SHP77 treated with DMSO at 0.1 percent for 48 hours (cell line): ENCODE measurements around the gene POLR2I.
"Not testable (repeated sequence)": the region's sequence is repeated elsewhere in the genome, so short reads cannot be mapped to it uniquely, and the experiment has no call there.

Experiments used
- DNase-seq: peaks from one replicate; lab custom pipeline; 2025; lab: John Stamatoyannopoulos, UW

POLR2I gene

DNA sequence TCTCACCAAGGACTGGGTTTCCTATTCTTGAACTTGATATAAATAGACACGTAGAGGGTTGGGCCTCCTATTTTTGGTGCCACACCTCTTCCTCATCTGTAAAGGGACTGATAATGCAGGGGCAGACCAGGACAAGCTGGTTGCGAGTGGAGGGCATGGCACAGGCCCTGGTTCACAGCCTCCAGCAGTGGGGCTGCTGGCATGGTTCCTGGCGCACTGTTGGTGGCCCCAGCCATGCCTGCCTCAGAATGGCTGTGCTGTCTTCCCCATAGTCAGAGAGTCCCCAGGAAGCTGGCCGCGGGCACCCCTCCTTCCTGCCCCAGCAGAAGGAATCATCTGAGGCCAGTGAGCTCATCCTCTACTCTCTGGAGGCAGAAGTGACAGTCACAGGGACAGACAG lies 14.2 kb downstream of the POLR2I start:
- no peak for DNase-seq

DNA sequence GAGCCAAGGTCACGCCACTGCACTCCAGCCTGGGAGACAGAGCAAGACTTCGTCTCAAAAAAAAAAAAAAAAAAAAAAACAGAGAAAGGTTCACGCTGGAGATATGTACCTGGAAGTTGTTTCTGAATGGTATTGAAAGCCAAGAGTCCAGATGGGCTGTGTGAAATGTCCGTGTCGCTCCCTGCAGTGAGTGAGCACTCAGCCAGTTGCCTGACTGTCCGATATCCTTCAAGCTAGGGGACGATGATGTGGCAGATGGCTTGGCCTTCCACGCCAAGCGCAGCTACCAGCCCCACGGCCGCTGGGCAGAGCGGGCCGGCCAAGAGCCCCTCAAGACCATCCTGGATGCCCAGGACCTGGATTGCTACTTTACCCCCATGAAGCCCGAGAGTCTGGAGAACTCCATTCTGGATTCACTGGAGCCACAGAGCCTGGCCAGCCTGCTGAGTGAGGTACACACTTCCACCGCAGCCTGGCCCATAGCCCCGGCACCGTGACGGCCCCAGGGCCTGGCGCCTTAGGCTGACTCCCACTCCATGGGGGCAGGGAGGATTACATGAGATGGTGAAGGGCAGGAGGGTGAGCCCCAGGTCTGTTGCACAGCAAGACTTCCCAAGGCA lies 15.4 kb downstream of the POLR2I start:
- DNase-seq, result no peak

- DNase-seq, result no peak
These were observed 17.6 kb downstream of the POLR2I start for GRCh38 chr19:36097036-36097435.

- DNase-seq, result no peak
These were observed 21.0 kb downstream of the POLR2I start for GRCh38 chr19:36093687-36094086.

- DNase-seq, result no peak
These were observed 21.5 kb downstream of the POLR2I start for GRCh38 chr19:36093146-36093662.

- DNase-seq, result no peak
These were observed 22.1 kb downstream of the POLR2I start for GRCh38 chr19:36092566-36092965.

- DNase-seq, result no peak
These were observed 23.6 kb downstream of the POLR2I start for GRCh38 chr19:36090910-36091695.

- no peak for DNase-seq
These were observed 24.8 kb downstream of the POLR2I start for GRCh38 chr19:36089847-36090246.

- no peak for DNase-seq
These were observed 28.3 kb downstream of the POLR2I start for GRCh38 chr19:36086326-36086725.

DNA sequence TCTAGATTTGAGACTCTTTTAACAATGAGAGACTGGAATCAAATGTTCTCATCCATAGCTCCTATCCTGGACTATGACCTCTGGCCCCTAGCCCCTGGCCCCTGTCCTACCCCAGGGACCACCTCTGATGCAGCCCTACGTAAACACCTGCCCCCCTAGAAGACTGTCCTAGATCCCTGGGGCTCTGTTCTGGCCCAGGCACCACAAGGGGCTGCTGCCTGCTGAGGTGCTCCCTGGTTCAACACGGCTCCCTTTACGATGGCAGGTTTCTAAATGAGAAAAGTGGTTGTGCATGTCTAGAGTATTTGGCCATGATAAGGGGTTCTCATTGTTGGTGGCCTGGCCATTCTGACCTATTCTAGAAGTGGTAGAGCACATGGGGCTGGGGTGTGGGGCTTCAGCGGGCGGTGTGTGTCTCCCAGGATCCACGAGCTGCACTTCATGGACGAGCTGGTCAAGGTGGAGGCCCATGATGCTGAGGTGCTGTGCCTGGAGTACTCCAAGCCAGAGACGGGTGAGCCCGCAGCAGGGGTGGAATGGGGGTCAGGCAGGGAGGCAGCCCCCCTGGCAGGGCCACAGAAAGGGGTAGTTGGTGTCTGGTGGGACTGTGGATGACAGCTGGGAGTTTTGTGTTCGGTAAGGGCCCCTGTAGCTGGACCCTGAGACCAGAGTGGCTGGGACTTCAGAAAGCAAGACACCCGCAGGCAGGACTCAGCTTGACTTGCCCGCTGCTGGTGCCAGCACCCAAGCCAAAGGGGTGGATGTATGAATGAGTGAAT lies 30.3 kb downstream of the POLR2I start:
- DNase-seq, result no peak

DNA sequence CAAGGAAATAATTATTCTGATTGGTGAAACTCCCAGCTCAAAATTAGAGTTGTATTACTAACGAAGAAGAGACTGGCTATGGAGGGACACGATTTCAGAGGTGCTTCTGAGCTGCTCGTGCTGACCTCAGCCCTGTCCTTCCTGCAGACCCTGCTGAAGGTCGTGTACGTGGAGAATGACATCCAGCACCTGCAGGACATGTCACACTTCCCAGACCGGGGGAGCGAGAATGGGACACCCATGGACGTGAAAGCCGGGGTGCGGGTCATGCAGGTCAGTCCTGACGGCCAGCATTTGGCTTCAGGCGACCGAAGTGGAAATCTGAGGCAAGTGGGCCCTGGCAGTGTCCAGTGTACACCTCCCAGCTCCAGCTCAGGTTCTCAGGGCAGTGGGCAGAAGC lies 31.8 kb downstream of the POLR2I start:
- no peak for DNase-seq

GRCh38 chr19:36081894-36082293 lies 32.8 kb downstream of the POLR2I start:
- no peak for DNase-seq

- no peak for DNase-seq
These were observed 33.3 kb downstream of the POLR2I start for GRCh38 chr19:36081385-36081784.

DNA sequence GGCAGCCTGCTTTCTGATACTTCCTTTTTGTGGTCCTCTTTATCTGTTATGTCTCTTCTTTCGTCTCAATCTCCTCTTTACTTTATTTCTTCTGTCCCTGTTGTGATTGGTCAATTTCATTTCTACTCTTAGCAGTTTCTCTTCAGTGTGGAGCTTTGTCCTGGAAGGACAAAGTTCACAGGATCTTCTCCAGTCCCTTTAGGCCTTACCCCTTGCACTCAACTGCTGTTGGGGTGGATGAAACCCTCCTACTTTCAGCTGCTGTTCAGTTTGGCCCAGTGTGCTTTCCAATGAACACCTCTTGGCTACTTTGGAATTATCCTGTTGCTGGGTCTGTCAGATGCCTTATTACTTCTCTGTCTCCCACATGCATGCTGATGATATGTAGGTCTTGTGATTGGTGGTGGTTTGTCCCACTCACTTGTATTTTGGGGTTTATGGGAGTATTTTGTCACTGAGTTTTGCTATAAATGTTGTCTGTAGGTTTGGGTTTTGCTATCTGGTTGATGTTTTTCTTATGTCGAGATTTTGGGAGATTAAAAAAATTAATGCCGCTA lies 35.2 kb downstream of the POLR2I start:
- no peak for DNase-seq

DNA sequence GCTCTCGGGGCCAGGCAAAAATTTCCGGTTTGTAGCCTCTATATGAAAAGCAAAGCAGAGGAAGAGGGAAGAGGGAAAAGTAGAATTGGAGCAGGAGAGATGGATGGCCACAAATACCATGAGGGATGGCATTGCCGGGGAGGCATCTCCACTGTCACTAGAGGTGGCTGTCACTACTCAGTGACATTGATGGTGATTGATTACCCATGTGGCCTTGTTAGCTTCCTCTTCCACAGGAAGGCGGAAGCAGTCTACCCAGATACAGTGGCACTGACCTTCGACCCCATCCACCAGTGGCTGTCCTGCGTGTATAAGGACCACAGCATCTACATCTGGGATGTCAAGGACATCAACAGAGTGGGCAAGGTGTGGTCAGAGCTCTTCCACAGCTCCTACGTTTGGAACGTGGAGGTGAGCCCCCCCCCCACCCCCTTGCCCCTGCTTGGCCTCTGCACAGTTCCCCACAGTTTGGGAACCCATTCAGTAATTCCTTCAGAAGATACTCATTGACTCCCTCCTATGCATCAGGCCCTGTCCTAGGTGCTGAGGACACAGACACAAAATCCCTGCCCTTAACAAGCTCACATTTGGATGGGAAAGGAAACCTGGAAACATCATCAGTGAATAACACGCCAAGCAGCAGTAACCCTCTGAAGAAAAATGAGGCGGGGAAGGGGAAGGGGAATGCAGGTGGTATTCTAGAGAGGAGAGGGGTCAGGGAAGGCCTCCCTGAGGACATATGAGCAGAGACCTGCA lies 41.4 kb downstream of the POLR2I start:
- no peak for DNase-seq

- DNase-seq, result no peak
These were observed 42.6 kb downstream of the POLR2I start for GRCh38 chr19:36072081-36072480.

- not testable (repeated sequence) for DNase-seq
These were observed 45.7 kb downstream of the POLR2I start for GRCh38 chr19:36068810-36069499.

GRCh38 chr19:36067681-36068080 lies 47.0 kb downstream of the POLR2I start:
- no peak for DNase-seq

- DNase-seq, result no peak
These were observed 49.8 kb downstream of the POLR2I start for GRCh38 chr19:36064826-36065225.
